Measurements from ENCODE around the gene CDHR2. TPM values are rescaled to one million over a fixed set of nuclear protein-coding genes. Genes with fewer than 3 reads are reported as not detected.
"Not testable (repeated sequence)": the region's sequence is repeated elsewhere in the genome, so short reads cannot be mapped to it uniquely, and the experiment has no call there.

Gene CDHR2
- total and polyA plus RNA-seq, 2 experiments from 2014 or later, result 0.59 to 0.60 TPM

- Histone ChIP-seq H3K36me3 (no peaks in the 10 kb centered on the region), H3K27me3 (no peaks in the 10 kb centered on the region), H3K4me3 (no peak overlapping the region), H3K9me3 (ENCODE audit: low read depth) (no peaks in the 10 kb centered on the region), H3K4me1 (ENCODE audit: low read depth) (no peaks in the 10 kb centered on the region), H3K27ac (no peak overlapping the region)
- peak; percentile 21 for TF ChIP-seq CTCF (IDR thresholded peaks at IDR 0.05; ENCODE audit: low read depth, low read length)
- DNase-seq (ENCODE audit: low read depth in 1 of 2, low spot score in 1 of 2), result peak; percentile 52 to 56
These were observed 47.7 kb downstream of the CDHR2 start for GRCh38 chr5:176596689-176597416.

GRCh38 chr5:176597417-176598389, 48.6 kb downstream of the CDHR2 start:
- Histone ChIP-seq H3K4me1 (ENCODE audit: low read depth) (no peaks in the 10 kb centered on the region), H3K27ac (no peak overlapping the region), H3K9me3 (ENCODE audit: low read depth) (no peaks in the 10 kb centered on the region), H3K27me3 (no peaks in the 10 kb centered on the region), H3K4me3 (no peak overlapping the region), H3K36me3 (no peaks in the 10 kb centered on the region)
- TF ChIP-seq CTCF (IDR thresholded peaks at IDR 0.05; ENCODE audit: low read depth, low read length), result no peak
- DNase-seq (ENCODE audit: low read depth in 1 of 2, low spot score in 1 of 2), result no peak

GRCh38 chr5:176599749-176600430, 50.7 kb downstream of the CDHR2 start:
- not testable (repeated sequence) for H3K9me3 ChIP-seq (ENCODE audit: low read depth); H3K4me1 ChIP-seq (ENCODE audit: low read depth); H3K27me3 ChIP-seq; DNase-seq (ENCODE audit: low read depth in 1 of 2, low spot score in 1 of 2); H3K4me3 ChIP-seq; H3K27ac ChIP-seq; H3K36me3 ChIP-seq

GRCh38 chr5:176601901-176602482, 52.9 kb downstream of the CDHR2 start:
- H3K9me3 ChIP-seq (ENCODE audit: low read depth), result no peaks in the 10 kb centered on the region
- H3K36me3 ChIP-seq, result no peaks in the 10 kb centered on the region
- DNase-seq (ENCODE audit: low read depth in 1 of 2, low spot score in 1 of 2), result no peak
- H3K27ac ChIP-seq, result no peak overlapping the region
- TF ChIP-seq CTCF (IDR thresholded peaks at IDR 0.05; ENCODE audit: low read depth, low read length), result no peak
- H3K4me1 ChIP-seq (ENCODE audit: low read depth), result peaks cover 7% of the 10 kb centered on the region
- H3K27me3 ChIP-seq, result no peaks in the 10 kb centered on the region
- H3K4me3 ChIP-seq, result no peak overlapping the region

GRCh38 chr5:176603091-176603490, 53.9 kb downstream of the CDHR2 start:
- TF ChIP-seq CTCF (IDR thresholded peaks at IDR 0.05; ENCODE audit: low read depth, low read length), result no peak
- Histone ChIP-seq H3K4me1 (ENCODE audit: low read depth) (peaks cover 7% of the 10 kb centered on the region), H3K27ac (no peak overlapping the region), H3K27me3 (no peaks in the 10 kb centered on the region), H3K36me3 (no peaks in the 10 kb centered on the region), H3K9me3 (ENCODE audit: low read depth) (no peaks in the 10 kb centered on the region), H3K4me3 (no peak overlapping the region)
- no peak for DNase-seq (ENCODE audit: low read depth in 1 of 2, low spot score in 1 of 2)
